DOHH2 (cell line): ENCODE measurements around the gene PP2D1.
"Not testable (repeated sequence)": the region's sequence is repeated elsewhere in the genome, so short reads cannot be mapped to it uniquely, and the experiment has no call there.

Experiments
- H3F3A ChIP-seq: fragments of 200-600 bp; sonication (generic), shearing (Covaris generic); 2 replicates; pipeline ENCODE4 v1.6.0; 2016; ENCODE audit warnings: antibody characterized with exemption, mild to moderate bottlenecking; ENCODE audit not compliant: control insufficient read depth, insufficient read depth
- H3K27ac ChIP-seq: fragments of 200-600 bp; sonication (generic); 2 replicates; pipeline ENCODE4 v1.5.1; 2014; ENCODE audit warnings: low read depth, mild to moderate bottlenecking, low read length, moderate library complexity
- H3K27me3 ChIP-seq: fragments of 200-600 bp; sonication (generic); 2 replicates; pipeline ENCODE4 v1.6.1; 2014; ENCODE audit warnings: mild to moderate bottlenecking, low read length, mixed read lengths; ENCODE audit not compliant: control insufficient read depth
- H3K36me3 ChIP-seq: fragments of 200-600 bp; sonication (generic); 2 replicates; pipeline ENCODE4 v1.6.1; 2014; ENCODE audit warnings: mild to moderate bottlenecking, low read length, moderate library complexity, mixed read lengths; ENCODE audit not compliant: control insufficient read depth
- H3K4me1 ChIP-seq: fragments of 200-600 bp; sonication (generic); 2 replicates; pipeline ENCODE4 v1.6.1; 2014; ENCODE audit warnings: mild to moderate bottlenecking, low read length, mixed read lengths; ENCODE audit not compliant: control insufficient read depth
- H3K4me2 ChIP-seq: fragments of 200-600 bp; sonication (generic); 2 replicates; pipeline ENCODE4 v1.6.0; 2014; ENCODE audit warnings: mild to moderate bottlenecking, low read length, moderate library complexity
- H3K4me3 ChIP-seq: fragments of 200-600 bp; sonication (generic); 2 replicates; pipeline ENCODE4 v1.5.1; 2014; ENCODE audit warnings: mild to moderate bottlenecking, low read length, mixed read lengths
- H3K79me2 ChIP-seq: fragments of 200-600 bp; sonication (generic); 2 replicates; pipeline ENCODE4 v1.6.1; 2014; ENCODE audit warnings: mild to moderate bottlenecking, low read length, mixed read lengths; ENCODE audit not compliant: control insufficient read depth
- H3K9me2 ChIP-seq: fragments of 200-600 bp; sonication (generic); replicated peaks from 2 replicates; pipeline ENCODE4 v1.6.1; 2014; ENCODE audit warnings: mild to moderate bottlenecking, low read length, mixed read lengths; ENCODE audit not compliant: control insufficient read depth
- H3K9me3 ChIP-seq: fragments of 200-600 bp; sonication (generic); 2 replicates; pipeline ENCODE4 v1.6.1; 2014; ENCODE audit warnings: antibody characterized with exemption, low read length, mixed read lengths; ENCODE audit not compliant: control insufficient read depth, insufficient read depth
- H4K20me1 ChIP-seq: fragments of 200-600 bp; sonication (generic); 2 replicates; pipeline ENCODE4 v1.6.0; 2014; ENCODE audit warnings: low read depth, mild to moderate bottlenecking, antibody characterized with exemption, low read length, moderate library complexity; ENCODE audit not compliant: control insufficient read depth, insufficient read depth
- CTCF ChIP-seq: fragments of 200-600 bp; sonication (generic); IDR thresholded peaks from one replicate; pipeline ENCODE4 v1.5.1; 2014; ENCODE audit warnings: antibody characterized with exemption, mild to moderate bottlenecking, low read depth, low read length; ENCODE audit not compliant: poor library complexity, severe bottlenecking
- EZH2phosphoT487 ChIP-seq: fragments of 200-600 bp; sonication (generic); IDR thresholded peaks from 2 replicates; pipeline ENCODE4 v1.6.1; 2017; ENCODE audit warnings: borderline replicate concordance, mild to moderate bottlenecking, antibody characterized with exemption, low read length, moderate library complexity, mixed read lengths

PP2D1 gene

GRCh38 chr3:20027136-20027535 is 15.1 kb upstream of the PP2D1 start:
- Histone ChIP-seq H3F3A (no peaks in the 10 kb centered on the region), H3K4me3 (no peak overlapping the region), H3K27ac (no peak overlapping the region), H3K9me3 (no peaks in the 10 kb centered on the region), H3K36me3 (no peaks in the 10 kb centered on the region), H4K20me1 (no peaks in the 10 kb centered on the region), H3K9me2 (no peaks in the 10 kb centered on the region), H3K4me2 (no peak overlapping the region), H3K27me3 (no peaks in the 10 kb centered on the region), H3K4me1 (peaks cover 10% of the 10 kb centered on the region), H3K79me2 (no peaks in the 10 kb centered on the region)
- TF ChIP-seq EZH2phosphoT487 (no peak), CTCF (no peak)

- Histone ChIP-seq H3F3A (no peaks in the 10 kb centered on the region), H3K4me2 (0 out of 2 replicates have a peak overlapping the region, but pooled peaks have one; percentile 33), H3K9me3 (no peaks in the 10 kb centered on the region), H4K20me1 (no peaks in the 10 kb centered on the region), H3K9me2 (no peaks in the 10 kb centered on the region), H3K4me1 (peaks cover 10% of the 10 kb centered on the region), H3K27ac (no peak overlapping the region), H3K36me3 (no peaks in the 10 kb centered on the region), H3K79me2 (no peaks in the 10 kb centered on the region), H3K4me3 (no peak overlapping the region), H3K27me3 (no peaks in the 10 kb centered on the region)
- TF ChIP-seq CTCF: no peak
- TF ChIP-seq EZH2phosphoT487: no peak
These were observed 11.8 kb upstream of the PP2D1 start for GRCh38 chr3:20023623-20024405.

GRCh38 chr3:20022954-20023622 is 11.0 kb upstream of the PP2D1 start:
- H3K4me2 ChIP-seq: no peak overlapping the region
- H3K27me3 ChIP-seq: no peaks in the 10 kb centered on the region
- no peak for TF ChIP-seq CTCF
- no peak for TF ChIP-seq EZH2phosphoT487
- H3K9me3 ChIP-seq: no peaks in the 10 kb centered on the region
- no peak overlapping the region for H3K27ac ChIP-seq
- no peaks in the 10 kb centered on the region for H3K9me2 ChIP-seq
- no peaks in the 10 kb centered on the region for H4K20me1 ChIP-seq
- H3F3A ChIP-seq: no peaks in the 10 kb centered on the region
- peaks cover 10% of the 10 kb centered on the region for H3K4me1 ChIP-seq
- H3K79me2 ChIP-seq: no peaks in the 10 kb centered on the region
- H3K36me3 ChIP-seq: no peaks in the 10 kb centered on the region
- H3K4me3 ChIP-seq: no peak overlapping the region

- H3K9me3 ChIP-seq, H3K79me2 ChIP-seq: not testable (repeated sequence)
These were observed 4.0 kb upstream of the PP2D1 start for GRCh38 chr3:20016076-20016475.

More at GRCh38 chr3:20016076-20016475, 4.0 kb upstream of the PP2D1 start:
- not testable (repeated sequence) for H3K27me3 ChIP-seq, H3K9me2 ChIP-seq, H3K36me3 ChIP-seq, H3K27ac ChIP-seq, H4K20me1 ChIP-seq, H3K4me2 ChIP-seq, H3K4me1 ChIP-seq, H3F3A ChIP-seq, H3K4me3 ChIP-seq
